Activated T-cell treated with anti-CD3 and anti-CD28 coated beads, Interleukin-2, amount 50 U/mL, for 4 hours (primary cell): Measurements from ENCODE around the gene GET4. TPM values are rescaled to one million over a fixed set of nuclear protein-coding genes. Genes with fewer than 3 reads are reported as not detected.

Source experiments
- ATAC-seq, 2 donors: fragments of 200-7000 bp; cut with Tn5 transposase; one replicate each; pipeline ENCODE4 v1.10.0; 2021
- DNase-seq: peaks from one replicate; pipeline ENCODE4 v3.0.0-alpha.2; 2020
- H3K27me3 Mint-ChIP-seq: one replicate; pipeline ENCODE4 v1.8.0; 2021; ENCODE audit warnings: low read depth, mixed read lengths
- H3K36me3 Mint-ChIP-seq: one replicate; pipeline ENCODE4 v1.8.0; 2022; ENCODE audit warnings: mixed read lengths; ENCODE audit not compliant: insufficient read depth
- H3K4me1 Mint-ChIP-seq: one replicate; pipeline ENCODE4 v1.8.0; 2021; ENCODE audit warnings: low read depth, mixed read lengths
- H3K4me3 Mint-ChIP-seq: one replicate; pipeline ENCODE4 v1.8.0; 2021; ENCODE audit warnings: mild to moderate bottlenecking, moderate library complexity, mixed read lengths
- H3K9me3 Mint-ChIP-seq: one replicate; pipeline ENCODE4 v1.8.0; 2021; ENCODE audit warnings: mixed read lengths
- total RNA-seq, 3 donors: library from RNA; stranded (reverse); gene quantifications; one replicate each; pipeline ENCODE4 v1.2.1, GENCODE V29; 2021

Gene GET4
- total RNA-seq = 10 to 100 TPM; 47.9 to 55.3 (median 52.1) TPM

GRCh38 chr7:876077-876971, at the start of gene GET4:
Gene GET4, plus strand, starts transcription at chr7:876554. Its CDS starts 92 bp downstream, at chr7:876646.
- Mint-ChIP-seq H3K9me3 (no peaks in the 10 kb centered on the region), H3K4me3 (peak within 1 kb of the TSS; percentile 90), H3K36me3 (peaks cover 15% of the 10 kb centered on the region), H3K4me1 (peaks cover 33% of the 10 kb centered on the region), H3K27me3 (no peaks in the 10 kb centered on the region)
- DNase-seq = peak; percentile 96
- peak; percentile 82 to 84 for ATAC-seq

- Mint-ChIP-seq H3K4me1 (peaks cover 61% of the 10 kb centered on the region), H3K36me3 (peaks cover 13% of the 10 kb centered on the region), H3K27me3 (no peaks in the 10 kb centered on the region), H3K9me3 (no peaks in the 10 kb centered on the region), H3K4me3 (no peak overlapping the region)
- ATAC-seq (no peak), DNase-seq (no peak)
Observed at GRCh38 chr7:828793-829561, 47.4 kb upstream of the GET4 start.

GRCh38 chr7:830069-830468, 46.3 kb upstream of the GET4 start:
- peaks cover 58% of the 10 kb centered on the region for H3K4me1 Mint-ChIP-seq
- no peak for ATAC-seq

GRCh38 chr7:831596-832166, 44.7 kb upstream of the GET4 start:
- H3K36me3 Mint-ChIP-seq = peaks cover 10% of the 10 kb centered on the region
- ATAC-seq = peak; percentile 69 to 73
- H3K9me3 Mint-ChIP-seq = no peaks in the 10 kb centered on the region
- peak overlapping the region; percentile 83 for H3K4me3 Mint-ChIP-seq
- H3K4me1 Mint-ChIP-seq = peaks cover 62% of the 10 kb centered on the region
- no peaks in the 10 kb centered on the region for H3K27me3 Mint-ChIP-seq
- no peak for DNase-seq

More at GRCh38 chr7:830069-830468, 46.3 kb upstream of the GET4 start:
- Mint-ChIP-seq H3K9me3 (no peaks in the 10 kb centered on the region), H3K27me3 (no peaks in the 10 kb centered on the region), H3K4me3 (no peak overlapping the region), H3K36me3 (peaks cover 10% of the 10 kb centered on the region)
- DNase-seq = no peak

- peaks cover 67% of the 10 kb centered on the region for H3K4me1 Mint-ChIP-seq
- peaks cover 10% of the 10 kb centered on the region for H3K36me3 Mint-ChIP-seq
- no peaks in the 10 kb centered on the region for H3K9me3 Mint-ChIP-seq
- H3K27me3 Mint-ChIP-seq = no peaks in the 10 kb centered on the region
- ATAC-seq (peak; percentile 79 to 80), DNase-seq (peak; percentile 71)
- H3K4me3 Mint-ChIP-seq = peak within 1 kb of the TSS; percentile 83
Observed at GRCh38 chr7:832167-832967, 44.0 kb upstream of the GET4 start, which contains the start of gene SUN1. Gene SUN1, plus strand, starts transcription at chr7:832476. Its CDS starts 49 bp downstream, at chr7:832525.

GRCh38 chr7:832968-833424, 43.4 kb upstream of the GET4 start:
- no peak for ATAC-seq

GRCh38 chr7:833601-834258, 42.6 kb upstream of the GET4 start:
- Mint-ChIP-seq H3K27me3 (no peaks in the 10 kb centered on the region), H3K9me3 (no peaks in the 10 kb centered on the region), H3K4me1 (peaks cover 66% of the 10 kb centered on the region), H3K4me3 (no peak overlapping the region), H3K36me3 (peaks cover 11% of the 10 kb centered on the region)
- no peak for DNase-seq
- no peak for ATAC-seq

More at GRCh38 chr7:832968-833424, 43.4 kb upstream of the GET4 start:
- Mint-ChIP-seq H3K36me3 (peaks cover 10% of the 10 kb centered on the region), H3K9me3 (no peaks in the 10 kb centered on the region), H3K4me1 (peaks cover 70% of the 10 kb centered on the region), H3K27me3 (no peaks in the 10 kb centered on the region), H3K4me3 (peak overlapping the region; percentile 83)
- no peak for DNase-seq

GRCh38 chr7:834277-834676, 42.1 kb upstream of the GET4 start:
- ATAC-seq = no peak
- peaks cover 16% of the 10 kb centered on the region for H3K36me3 Mint-ChIP-seq
- H3K9me3 Mint-ChIP-seq = no peaks in the 10 kb centered on the region
- DNase-seq = no peak
- no peaks in the 10 kb centered on the region for H3K27me3 Mint-ChIP-seq
- no peak overlapping the region for H3K4me3 Mint-ChIP-seq
- peaks cover 61% of the 10 kb centered on the region for H3K4me1 Mint-ChIP-seq

- ATAC-seq = no peak
- H3K9me3 Mint-ChIP-seq = no peaks in the 10 kb centered on the region
Observed at GRCh38 chr7:835021-835420, 41.3 kb upstream of the GET4 start.

GRCh38 chr7:835485-836401, 40.6 kb upstream of the GET4 start:
- Mint-ChIP-seq H3K36me3 (peaks cover 20% of the 10 kb centered on the region), H3K4me3 (peak overlapping the region; percentile 40), H3K4me1 (peaks cover 52% of the 10 kb centered on the region), H3K27me3 (no peaks in the 10 kb centered on the region), H3K9me3 (no peaks in the 10 kb centered on the region)
- DNase-seq (no peak), ATAC-seq (no peak)

More at GRCh38 chr7:835021-835420, 41.3 kb upstream of the GET4 start:
- no peaks in the 10 kb centered on the region for H3K27me3 Mint-ChIP-seq
- peaks cover 19% of the 10 kb centered on the region for H3K36me3 Mint-ChIP-seq
- H3K4me3 Mint-ChIP-seq = no peak overlapping the region
- H3K4me1 Mint-ChIP-seq = peaks cover 59% of the 10 kb centered on the region
- DNase-seq = no peak

- Mint-ChIP-seq H3K9me3 (no peaks in the 10 kb centered on the region), H3K36me3 (peaks cover 20% of the 10 kb centered on the region), H3K4me1 (peaks cover 45% of the 10 kb centered on the region), H3K4me3 (no peak overlapping the region), H3K27me3 (no peaks in the 10 kb centered on the region)
- DNase-seq = no peak
- ATAC-seq = no peak
Observed at GRCh38 chr7:836429-836828, 39.9 kb upstream of the GET4 start.

- Mint-ChIP-seq H3K27me3 (no peaks in the 10 kb centered on the region), H3K9me3 (no peaks in the 10 kb centered on the region), H3K4me3 (no peak overlapping the region), H3K4me1 (peaks cover 40% of the 10 kb centered on the region), H3K36me3 (peaks cover 23% of the 10 kb centered on the region)
- no peak for ATAC-seq
- DNase-seq = no peak
Observed at GRCh38 chr7:837001-837400, 39.4 kb upstream of the GET4 start.
